ENCODE measurements around the gene CRYZL1.

GRCh38 chr21:33541756-33542639 is 99.5 kb downstream of the CRYZL1 start, which contains the start of gene GART:
- TF ChIP-seq CSRNP3 (CRISPR knock-in tag; IDR thresholded peaks at IDR 0.05) (no peak), ZFP3 (CRISPR knock-in tag; IDR thresholded peaks at IDR 0.05) (no peak), TOX (CRISPR knock-in tag; IDR thresholded peaks at IDR 0.05; ENCODE audit: borderline replicate concordance) (no peak), PPARA (CRISPR knock-in tag; IDR thresholded peaks at IDR 0.05; ENCODE audit: borderline replicate concordance) (no peak), POU6F1 (CRISPR knock-in tag; IDR thresholded peaks at IDR 0.05; ENCODE audit: borderline replicate concordance, low read depth) (no peak), GLIS3 (CRISPR knock-in tag; IDR thresholded peaks at IDR 0.05) (no peak), RARB (CRISPR knock-in tag; IDR thresholded peaks at IDR 0.05) (no peak), PATZ1 (CRISPR knock-in tag; IDR thresholded peaks at IDR 0.05; ENCODE audit: borderline replicate concordance) (no peak), ARNTL (CRISPR knock-in tag; IDR thresholded peaks at IDR 0.05; ENCODE audit: borderline replicate concordance, low read depth) (no peak), ESRRG (CRISPR knock-in tag; IDR thresholded peaks at IDR 0.05) (no peak), SNAI2 (CRISPR knock-in tag; IDR thresholded peaks at IDR 0.05) (no peak), ZC3H10 (CRISPR knock-in tag; IDR thresholded peaks at IDR 0.05) (no peak)
